ENCODE measurements around the gene ADAM12.
A peak's percentile ranks its signal among the peaks of the same experiment; 100 is the strongest.

DNA sequence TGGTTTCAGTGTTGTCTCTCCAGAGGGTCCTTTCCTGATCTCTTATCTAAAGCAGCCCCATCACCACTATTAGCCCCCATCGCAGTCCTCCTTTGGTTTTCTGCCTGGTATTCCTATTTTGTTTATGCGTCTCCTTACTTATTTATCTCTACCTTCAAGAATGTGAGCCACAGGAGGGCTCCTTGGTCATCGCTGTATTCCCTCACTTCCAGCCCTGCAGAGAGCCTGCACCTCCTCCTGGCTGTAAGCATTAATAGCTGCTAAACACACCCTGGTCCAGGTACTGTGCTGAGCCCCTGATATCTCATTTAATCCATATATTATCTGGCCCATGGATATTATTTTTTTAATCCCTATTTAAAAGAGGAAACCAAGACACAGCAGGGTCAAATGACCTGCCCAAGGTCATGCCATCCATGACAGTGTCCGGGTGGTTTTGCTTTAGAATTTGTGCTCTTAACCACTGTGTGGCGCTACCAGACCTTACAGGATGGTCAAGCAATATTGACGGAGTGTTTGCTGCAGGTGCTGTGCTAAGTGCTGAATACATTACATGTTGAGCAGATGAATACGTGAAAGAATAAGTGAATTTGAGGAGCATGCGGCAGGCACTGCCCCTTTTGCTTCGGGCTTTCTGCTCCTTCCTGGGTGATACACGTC lies 227.2 kb downstream of the ADAM12 start:
- TF ChIP-seq, protein P1, sequence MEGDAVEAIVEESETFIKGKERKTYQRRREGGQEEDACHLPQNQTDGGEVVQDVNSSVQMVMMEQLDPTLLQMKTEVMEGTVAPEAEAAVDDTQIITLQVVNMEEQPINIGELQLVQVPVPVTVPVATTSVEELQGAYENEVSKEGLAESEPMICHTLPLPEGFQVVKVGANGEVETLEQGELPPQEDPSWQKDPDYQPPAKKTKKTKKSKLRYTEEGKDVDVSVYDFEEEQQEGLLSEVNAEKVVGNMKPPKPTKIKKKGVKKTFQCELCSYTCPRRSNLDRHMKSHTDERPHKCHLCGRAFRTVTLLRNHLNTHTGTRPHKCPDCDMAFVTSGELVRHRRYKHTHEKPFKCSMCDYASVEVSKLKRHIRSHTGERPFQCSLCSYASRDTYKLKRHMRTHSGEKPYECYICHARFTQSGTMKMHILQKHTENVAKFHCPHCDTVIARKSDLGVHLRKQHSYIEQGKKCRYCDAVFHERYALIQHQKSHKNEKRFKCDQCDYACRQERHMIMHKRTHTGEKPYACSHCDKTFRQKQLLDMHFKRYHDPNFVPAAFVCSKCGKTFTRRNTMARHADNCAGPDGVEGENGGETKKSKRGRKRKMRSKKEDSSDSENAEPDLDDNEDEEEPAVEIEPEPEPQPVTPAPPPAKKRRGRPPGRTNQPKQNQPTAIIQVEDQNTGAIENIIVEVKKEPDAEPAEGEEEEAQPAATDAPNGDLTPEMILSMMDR (IDR thresholded peaks at IDR 0.05; ENCODE audit: low read depth, low read length): peak; percentile 43
- TF ChIP-seq EZH2phosphoT487 (IDR thresholded peaks at IDR 0.05; ENCODE audit: low read depth): no peak

All from OCI-LY3 (cell line).